OCI-LY1 (cell line): ENCODE measurements around the gene PALS2.

ENCODE experiments used
- H2AFZ ChIP-seq: fragments of 200-600 bp; sonication (generic), shearing (Covaris generic); 2 replicates; pipeline ENCODE4 v1.6.0; 2014; ENCODE audit warnings: antibody characterized with exemption, mild to moderate bottlenecking, low read length
- H3F3A ChIP-seq: fragments of 200-600 bp; sonication (generic), shearing (Covaris generic); 2 replicates; pipeline ENCODE4 v1.6.0; 2014; ENCODE audit warnings: mild to moderate bottlenecking, antibody characterized with exemption, low read length, moderate library complexity; ENCODE audit not compliant: insufficient read depth
- H3K27ac ChIP-seq: fragments of 200-600 bp; sonication (generic); 2 replicates; pipeline ENCODE4 v1.5.1; 2014; ENCODE audit warnings: low read length, mixed run types, mild to moderate bottlenecking, low read depth; ENCODE audit not compliant: poor library complexity, severe bottlenecking
- H3K27me3 ChIP-seq: fragments of 200-600 bp; sonication (generic); 2 replicates; pipeline ENCODE4 v1.6.0; 2014; ENCODE audit warnings: antibody characterized with exemption, mild to moderate bottlenecking, low read length, moderate library complexity; ENCODE audit not compliant: insufficient read depth
- H3K36me3 ChIP-seq: fragments of 200-600 bp; sonication (generic); 2 replicates; pipeline ENCODE4 v1.6.1; 2014; ENCODE audit warnings: mild to moderate bottlenecking, antibody characterized with exemption, low read length, moderate library complexity, mixed read lengths; ENCODE audit not compliant: insufficient read depth
- H3K4me1 ChIP-seq: fragments of 200-600 bp; sonication (generic); 2 replicates; pipeline ENCODE4 v1.5.1; 2014; ENCODE audit warnings: mild to moderate bottlenecking, low read length, moderate library complexity; ENCODE audit not compliant: insufficient read depth, severe bottlenecking
- H3K4me2 ChIP-seq: fragments of 200-600 bp; sonication (generic), shearing (Covaris generic); 2 replicates; pipeline ENCODE4 v1.6.1; 2014; ENCODE audit warnings: low read length
- H3K4me3 ChIP-seq: fragments of 200-600 bp; sonication (generic); 2 replicates; pipeline ENCODE4 v1.5.1; 2014; ENCODE audit warnings: low read length, low read depth, mild to moderate bottlenecking, mixed read lengths; ENCODE audit not compliant: poor library complexity, severe bottlenecking
- H3K79me2 ChIP-seq: fragments of 200-600 bp; shearing (Covaris generic); 2 replicates; pipeline ENCODE4 v1.6.1; 2016; ENCODE audit warnings: mixed run types, low read length, mixed read lengths; ENCODE audit not compliant: insufficient read depth
- H3K9ac ChIP-seq: fragments of 200-600 bp; sonication (generic), shearing (Covaris generic); 2 replicates; pipeline ENCODE4 v1.6.1; 2014; ENCODE audit warnings: mild to moderate bottlenecking, low read length, mixed read lengths
- H3K9me2 ChIP-seq: fragments of 200-600 bp; sonication (generic), shearing (Covaris generic); 2 replicates; pipeline ENCODE4 v1.6.1; 2014; ENCODE audit warnings: low read depth, mild to moderate bottlenecking, low read length, mixed read lengths
- H3K9me3 ChIP-seq: fragments of 200-600 bp; shearing (Covaris generic); 2 replicates; pipeline ENCODE4 v1.6.1; 2014; ENCODE audit warnings: low read length, mixed read lengths
- H4K20me1 ChIP-seq: fragments of 200-600 bp; sonication (generic), shearing (Covaris generic); 2 replicates; pipeline ENCODE4 v1.6.0; 2016; ENCODE audit warnings: mild to moderate bottlenecking, low read length; ENCODE audit not compliant: insufficient read depth
- CTCF ChIP-seq: fragments of 200-600 bp; sonication (generic), shearing (Covaris generic); IDR thresholded peaks from 2 replicates; pipeline ENCODE4 v1.5.1; 2017; ENCODE audit warnings: mild to moderate bottlenecking, antibody characterized with exemption, low read length, moderate library complexity, mixed read lengths
- EZH2 ChIP-seq: fragments of 200-600 bp; sonication (generic), shearing (Covaris generic); IDR thresholded peaks from 2 replicates; pipeline ENCODE4 v1.8.0; 2017; ENCODE audit warnings: borderline replicate concordance, mixed run types, mild to moderate bottlenecking, antibody characterized with exemption, low read length, moderate library complexity, mixed read lengths

Gene PALS2

GRCh38 chr7:24549991-24550390, 23.3 kb upstream of the PALS2 start:
- H3K36me3 ChIP-seq = no peaks in the 10 kb centered on the region

GRCh38 chr7:24555184-24555583, 18.1 kb upstream of the PALS2 start:
- H3F3A ChIP-seq = no peaks in the 10 kb centered on the region
- H3K79me2 ChIP-seq = no peaks in the 10 kb centered on the region
- H3K9me3 ChIP-seq = no peaks in the 10 kb centered on the region
- H4K20me1 ChIP-seq = no peaks in the 10 kb centered on the region
- H3K9ac ChIP-seq = no peak overlapping the region
- no peaks in the 10 kb centered on the region for H3K4me1 ChIP-seq
- no peak overlapping the region for H3K27ac ChIP-seq
- H3K27me3 ChIP-seq = no peaks in the 10 kb centered on the region
- TF ChIP-seq CTCF (no peak), EZH2 (no peak)
- H2AFZ ChIP-seq = no peak overlapping the region
- no peak overlapping the region for H3K4me3 ChIP-seq
- no peaks in the 10 kb centered on the region for H3K9me2 ChIP-seq
- H3K4me2 ChIP-seq = no peak overlapping the region
- no peaks in the 10 kb centered on the region for H3K36me3 ChIP-seq

More at GRCh38 chr7:24549991-24550390, 23.3 kb upstream of the PALS2 start:
- TF ChIP-seq CTCF (no peak), EZH2 (no peak)
- H3K79me2 ChIP-seq = no peaks in the 10 kb centered on the region
- H3K4me2 ChIP-seq = no peak overlapping the region
- H3K4me3 ChIP-seq = no peak overlapping the region
- H3F3A ChIP-seq = no peaks in the 10 kb centered on the region
- H3K4me1 ChIP-seq = no peaks in the 10 kb centered on the region
- no peak overlapping the region for H2AFZ ChIP-seq
- no peaks in the 10 kb centered on the region for H3K27me3 ChIP-seq
- H3K9ac ChIP-seq = no peak overlapping the region
- H3K27ac ChIP-seq = no peak overlapping the region
- no peaks in the 10 kb centered on the region for H3K9me3 ChIP-seq
- no peaks in the 10 kb centered on the region for H3K9me2 ChIP-seq
- no peaks in the 10 kb centered on the region for H4K20me1 ChIP-seq

GRCh38 chr7:24555719-24556118, 17.5 kb upstream of the PALS2 start:
- TF ChIP-seq EZH2 (no peak), CTCF (no peak)
- H3K27ac ChIP-seq = no peak overlapping the region
- H3K27me3 ChIP-seq = no peaks in the 10 kb centered on the region
- H3F3A ChIP-seq = no peaks in the 10 kb centered on the region
- no peaks in the 10 kb centered on the region for H3K36me3 ChIP-seq
- no peaks in the 10 kb centered on the region for H3K79me2 ChIP-seq
- no peaks in the 10 kb centered on the region for H4K20me1 ChIP-seq
- H3K9me3 ChIP-seq = no peaks in the 10 kb centered on the region
- no peak overlapping the region for H3K4me3 ChIP-seq
- no peak overlapping the region for H3K4me2 ChIP-seq
- H2AFZ ChIP-seq = no peak overlapping the region
- H3K4me1 ChIP-seq = no peaks in the 10 kb centered on the region
- no peaks in the 10 kb centered on the region for H3K9me2 ChIP-seq
- no peak overlapping the region for H3K9ac ChIP-seq
